Measurements from ENCODE around the gene PAX6. TPM values are rescaled to one million over a fixed set of nuclear protein-coding genes. Genes with fewer than 3 reads are reported as not detected.

Gene PAX6
- total and polyA plus RNA-seq, 2 donors (not counting 1 experiment from before 2014, with no cell fraction given): 0.44 TPM; not detected in 1

- Histone ChIP-seq H3K4me1 (ENCODE audit: control insufficient read depth, extremely low read depth, insufficient read depth, low read length) (peaks cover 5% of the 10 kb centered on the region), H3K27ac (ENCODE audit: insufficient read depth, low read length) (no peak overlapping the region), H3K9me3 (ENCODE audit: control insufficient read depth, insufficient read depth, low read depth, low read length) (no peaks in the 10 kb centered on the region), H2AFZ (ENCODE audit: low read length) (no peak overlapping the region), H3K4me3 (replicated peaks in 1 of 4; ENCODE audit: control extremely low read depth in 1 of 4, insufficient read depth in 1 of 4, low read depth in 3 of 4, low read length in 4 of 4) (no peak overlapping the region), H3K79me2 (ENCODE audit: control insufficient read depth, insufficient read depth, low read length) (no peaks in the 10 kb centered on the region), H3K9ac (ENCODE audit: insufficient read depth, low read length) (no peak overlapping the region), H4K20me1 (ENCODE audit: control insufficient read depth, extremely low read depth, insufficient read depth, low read length) (no peaks in the 10 kb centered on the region), H3K36me3 (ENCODE audit: control insufficient read depth, insufficient read depth, low read length) (no peaks in the 10 kb centered on the region), H3K27me3 (ENCODE audit: control insufficient read depth, insufficient read depth, low read length) (peaks cover 84% of the 10 kb centered on the region), H3K4me2 (ENCODE audit: extremely low read depth, insufficient read depth, low read length) (no peak overlapping the region)
- DNase-seq (ENCODE audit: low read depth in 2 of 2): peak in 1 of 2 donors; percentile 44
- TF ChIP-seq EZH2 (IDR thresholded peaks at IDR 0.05; ENCODE audit: low read length, missing control alignments) (peak; percentile 82), CTCF (conservative IDR thresholded peaks at IDR 0.05 in 1 of 2, IDR thresholded peaks at IDR 0.05 in 1 of 2; ENCODE audit: low read depth in 1 of 2, low read length in 2 of 2) (no peak)
Measured at GRCh38 chr11:31814176-31814868, 3.2 kb upstream of the PAX6 start.

GRCh38 chr11:31813391-31814175 lies 2.5 kb upstream of the PAX6 start:
- DNase-seq (ENCODE audit: low read depth in 2 of 2): peak in 1 of 2 donors; percentile 42
- Histone ChIP-seq H3K4me3 (replicated peaks in 1 of 4; ENCODE audit: control extremely low read depth in 1 of 4, insufficient read depth in 1 of 4, low read depth in 3 of 4, low read length in 4 of 4) (peak overlapping the region in 1 of 4 experiments; percentile 52), H4K20me1 (ENCODE audit: control insufficient read depth, extremely low read depth, insufficient read depth, low read length) (no peaks in the 10 kb centered on the region), H3K4me2 (ENCODE audit: extremely low read depth, insufficient read depth, low read length) (peak overlapping the region; percentile 71), H3K27me3 (ENCODE audit: control insufficient read depth, insufficient read depth, low read length) (peaks cover 86% of the 10 kb centered on the region), H3K9me3 (ENCODE audit: control insufficient read depth, insufficient read depth, low read depth, low read length) (no peaks in the 10 kb centered on the region), H3K79me2 (ENCODE audit: control insufficient read depth, insufficient read depth, low read length) (no peaks in the 10 kb centered on the region), H3K36me3 (ENCODE audit: control insufficient read depth, insufficient read depth, low read length) (no peaks in the 10 kb centered on the region), H3K4me1 (ENCODE audit: control insufficient read depth, extremely low read depth, insufficient read depth, low read length) (peaks cover 5% of the 10 kb centered on the region), H3K27ac (ENCODE audit: insufficient read depth, low read length) (no peak overlapping the region), H3K9ac (ENCODE audit: insufficient read depth, low read length) (no peak overlapping the region), H2AFZ (ENCODE audit: low read length) (no peak overlapping the region)
- TF ChIP-seq EZH2 (IDR thresholded peaks at IDR 0.05; ENCODE audit: low read length, missing control alignments) (peak; percentile 78), CTCF (conservative IDR thresholded peaks at IDR 0.05 in 1 of 2, IDR thresholded peaks at IDR 0.05 in 1 of 2; ENCODE audit: low read depth in 1 of 2, low read length in 2 of 2) (no peak)

Data from fibroblast of lung (primary cell).